Testis (tissue), 2 donors: ENCODE data around the gene GALNT15.

Experiments used
- POLR2A ChIP-seq: fragments of 450-650 bp; IDR thresholded peaks from one replicate; pipeline ENCODE4 v1.6.1; 2017; ENCODE audit warnings: antibody characterized with exemption, mild to moderate bottlenecking, moderate library complexity
- TF ChIP-seq, protein P1 (sequence below), 3 experiments: fragments of 450-650 bp in 2 of 3; fragments of 200-600 bp in 1 of 3; sonication (generic) in 1 of 3; IDR thresholded peaks; one replicate each; pipeline ENCODE4 v1.5.1; 2016 to 2019; ENCODE audit warnings: antibody characterized with exemption in 3 of 3, mild to moderate bottlenecking in 2 of 3, moderate library complexity in 1 of 3

DNA sequence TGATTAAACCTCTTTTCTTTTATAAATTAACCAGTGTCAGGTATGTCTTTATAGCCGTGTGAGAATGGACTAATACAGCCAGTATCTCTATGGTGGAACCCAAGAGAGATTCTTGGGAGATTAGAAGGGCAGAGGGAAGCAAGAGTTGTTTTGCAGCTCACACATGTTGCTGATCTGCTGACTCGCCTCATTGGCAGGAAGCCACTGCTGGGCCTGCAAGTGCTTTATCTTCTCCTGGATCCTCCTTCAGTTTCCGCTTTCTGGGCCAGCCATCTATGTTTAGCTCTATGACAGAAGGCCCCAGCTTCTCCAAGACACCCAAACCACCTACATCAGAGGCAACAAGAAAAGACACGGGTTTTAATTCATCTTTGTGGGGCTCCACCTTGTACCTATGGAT lies 23.4 kb upstream of the GALNT15 start:
- TF ChIP-seq, protein P1, sequence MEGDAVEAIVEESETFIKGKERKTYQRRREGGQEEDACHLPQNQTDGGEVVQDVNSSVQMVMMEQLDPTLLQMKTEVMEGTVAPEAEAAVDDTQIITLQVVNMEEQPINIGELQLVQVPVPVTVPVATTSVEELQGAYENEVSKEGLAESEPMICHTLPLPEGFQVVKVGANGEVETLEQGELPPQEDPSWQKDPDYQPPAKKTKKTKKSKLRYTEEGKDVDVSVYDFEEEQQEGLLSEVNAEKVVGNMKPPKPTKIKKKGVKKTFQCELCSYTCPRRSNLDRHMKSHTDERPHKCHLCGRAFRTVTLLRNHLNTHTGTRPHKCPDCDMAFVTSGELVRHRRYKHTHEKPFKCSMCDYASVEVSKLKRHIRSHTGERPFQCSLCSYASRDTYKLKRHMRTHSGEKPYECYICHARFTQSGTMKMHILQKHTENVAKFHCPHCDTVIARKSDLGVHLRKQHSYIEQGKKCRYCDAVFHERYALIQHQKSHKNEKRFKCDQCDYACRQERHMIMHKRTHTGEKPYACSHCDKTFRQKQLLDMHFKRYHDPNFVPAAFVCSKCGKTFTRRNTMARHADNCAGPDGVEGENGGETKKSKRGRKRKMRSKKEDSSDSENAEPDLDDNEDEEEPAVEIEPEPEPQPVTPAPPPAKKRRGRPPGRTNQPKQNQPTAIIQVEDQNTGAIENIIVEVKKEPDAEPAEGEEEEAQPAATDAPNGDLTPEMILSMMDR (IDR thresholded peaks at IDR 0.05), result no peak
- TF ChIP-seq POLR2A, result no peak
